ENCODE measurements around the gene OGFOD2.

Gene OGFOD2

DNA sequence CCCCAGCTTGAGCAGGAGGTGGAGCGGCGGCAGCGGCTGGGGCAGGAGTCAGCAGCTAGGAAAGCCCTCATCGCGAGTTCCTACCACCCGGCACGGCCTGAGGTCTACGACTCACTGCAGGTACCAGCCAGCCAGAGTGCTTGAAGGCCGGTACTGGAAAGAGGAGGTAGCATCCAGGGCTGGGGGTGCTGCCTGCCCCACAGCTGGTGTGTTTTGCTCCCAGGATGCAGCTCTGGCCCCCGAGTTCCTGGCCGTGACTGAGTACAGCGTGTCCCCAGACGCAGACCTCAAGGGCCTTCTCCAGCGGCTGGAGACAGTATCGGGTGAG is 1.6 kb downstream of the OGFOD2 start:
- in situ Hi-C loops (cut with MboI; ENCODE audit: low sequenced_read_pairs) = no loop called here

DNA sequence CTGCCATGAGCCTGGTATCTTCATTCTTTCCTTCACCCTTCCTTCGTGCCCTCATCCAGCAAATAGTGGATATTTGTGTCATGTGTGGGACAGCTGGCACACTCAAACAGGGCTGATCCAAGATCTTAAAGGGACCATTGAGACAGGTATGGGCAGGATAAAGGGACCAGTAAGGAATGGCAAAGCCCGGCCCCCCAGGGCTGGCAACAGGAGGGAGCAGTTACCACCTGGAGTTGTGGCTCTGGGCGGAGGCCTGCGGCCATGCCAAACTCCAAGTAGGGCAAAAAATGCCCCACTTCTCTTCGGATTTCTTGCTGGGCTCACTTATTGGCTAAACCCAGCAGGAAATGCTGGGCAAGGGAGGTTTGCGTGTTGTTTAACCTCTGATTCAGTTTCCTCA is 2.1 kb downstream of the OGFOD2 start:
- in situ Hi-C loops (cut with MboI; ENCODE audit: low sequenced_read_pairs) = no loop called here

DNA sequence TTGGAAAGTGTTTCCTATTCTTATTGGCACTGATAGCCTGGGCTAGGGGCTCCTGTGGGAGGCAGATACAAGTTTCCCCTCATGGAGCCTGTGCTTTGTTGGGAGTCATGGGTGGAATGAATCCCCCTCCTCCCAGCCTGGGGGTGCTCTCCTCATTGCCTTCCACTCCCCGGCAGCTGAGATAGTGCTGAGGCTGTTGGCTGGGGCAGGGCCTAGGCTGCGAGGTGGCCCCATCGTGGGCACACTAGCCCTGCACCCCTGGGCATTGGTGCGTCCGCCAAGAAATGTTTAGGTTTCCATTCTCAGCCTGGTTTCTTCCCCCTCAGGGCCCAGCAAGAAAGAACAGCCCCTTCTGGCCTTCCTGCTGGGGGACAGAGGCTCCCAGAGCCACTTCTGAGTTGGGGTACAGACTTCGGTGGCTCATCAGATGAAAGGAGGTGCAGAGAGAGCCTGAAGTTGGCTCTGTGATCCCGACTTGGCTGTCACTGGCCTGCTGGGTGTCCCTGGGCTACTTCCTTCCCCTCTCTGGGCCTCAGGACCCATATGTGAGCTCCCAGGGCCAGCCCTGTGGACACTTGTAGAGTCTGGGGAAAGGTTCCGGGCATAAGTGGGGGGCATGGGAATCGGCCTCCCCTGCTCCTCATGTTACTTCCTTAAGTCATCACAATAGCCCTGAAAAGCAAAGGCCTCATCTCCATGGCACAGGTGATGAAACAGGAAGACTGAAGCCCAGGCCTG is 2.8 kb downstream of the OGFOD2 start:
- in situ Hi-C loops (cut with MboI; ENCODE audit: low sequenced_read_pairs) = no loop called here

DNA sequence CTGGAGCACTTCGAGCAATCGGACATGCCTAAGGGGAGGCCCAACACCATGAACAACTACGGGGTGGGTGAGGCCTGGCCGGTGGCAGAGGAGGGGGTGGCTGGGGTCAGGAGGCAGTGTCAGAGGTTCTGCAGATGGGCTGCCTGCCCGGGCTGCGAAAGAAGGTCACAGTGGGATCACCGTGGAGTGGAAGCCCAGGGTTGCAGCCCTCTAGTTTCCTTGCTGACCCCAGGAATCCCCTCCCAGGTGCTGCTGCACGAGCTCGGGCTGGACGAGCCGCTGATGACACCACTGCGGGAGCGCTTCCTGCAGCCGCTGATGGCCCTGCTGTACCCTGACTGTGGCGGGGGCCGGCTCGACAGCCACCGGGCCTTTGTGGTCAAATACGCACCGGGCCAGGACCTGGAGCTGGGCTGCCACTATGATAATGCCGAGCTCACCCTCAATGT is 3.5 kb downstream of the OGFOD2 start:
- in situ Hi-C loops (cut with MboI; ENCODE audit: low sequenced_read_pairs) = no loop called here

DNA sequence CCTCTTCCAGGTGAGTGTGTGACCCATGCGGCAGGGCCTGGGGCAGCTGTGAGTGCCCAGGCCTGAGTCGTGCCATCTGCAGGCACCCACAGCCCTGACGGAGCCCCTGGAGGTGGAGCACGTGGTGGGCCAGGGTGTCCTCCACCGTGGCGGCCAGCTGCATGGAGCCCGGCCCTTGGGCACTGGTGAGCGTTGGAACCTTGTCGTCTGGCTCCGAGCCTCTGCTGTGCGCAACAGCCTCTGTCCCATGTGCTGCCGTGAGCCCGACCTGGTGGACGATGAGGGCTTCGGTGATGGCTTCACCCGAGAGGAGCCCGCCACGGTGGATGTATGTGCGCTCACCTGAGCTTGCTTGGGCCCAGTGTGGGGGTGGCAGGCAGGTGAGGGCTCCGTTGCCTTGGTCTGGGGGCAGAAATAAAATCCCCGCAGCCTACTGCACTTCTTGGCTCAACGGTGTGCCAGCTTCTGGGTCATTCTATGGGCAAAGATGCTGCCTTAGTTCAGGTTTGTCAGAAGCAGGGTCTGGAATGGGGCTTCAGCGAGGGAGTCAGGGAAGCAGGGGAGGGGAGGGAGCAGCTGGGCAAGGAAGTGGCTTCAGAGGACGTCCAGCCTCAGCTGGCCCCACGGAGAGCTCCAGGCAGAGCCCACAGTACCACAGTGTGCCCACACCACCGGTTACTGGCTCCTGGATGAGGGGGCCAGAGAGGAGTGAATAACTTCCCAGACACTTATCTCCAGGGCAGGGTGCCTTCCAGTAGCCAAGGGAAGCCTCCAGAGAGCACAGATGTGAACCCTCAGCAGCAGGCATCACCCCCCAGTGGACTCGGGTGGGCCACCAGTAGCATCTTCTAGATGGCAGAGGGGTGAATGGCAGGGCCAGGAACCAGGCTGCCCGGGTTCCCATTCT is 4.2 kb downstream of the OGFOD2 start:
- in situ Hi-C loops (cut with MboI; ENCODE audit: low sequenced_read_pairs) = no loop called here

DNA sequence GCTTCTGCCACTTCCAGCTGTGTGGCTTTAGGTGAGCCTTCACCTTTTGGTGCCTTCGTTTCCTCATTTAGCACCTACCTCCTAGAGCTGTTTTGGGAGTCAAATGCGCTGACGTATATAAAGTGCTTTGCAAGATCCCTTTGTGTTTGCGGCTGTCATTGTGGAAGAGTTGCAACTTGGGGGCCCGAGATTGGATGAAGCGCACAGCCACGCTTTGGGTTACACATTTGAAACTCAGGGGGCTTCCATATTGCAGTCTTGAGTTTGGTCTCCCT is 4.8 kb downstream of the OGFOD2 start:
- in situ Hi-C loops (cut with MboI; ENCODE audit: low sequenced_read_pairs) = no loop called here

DNA sequence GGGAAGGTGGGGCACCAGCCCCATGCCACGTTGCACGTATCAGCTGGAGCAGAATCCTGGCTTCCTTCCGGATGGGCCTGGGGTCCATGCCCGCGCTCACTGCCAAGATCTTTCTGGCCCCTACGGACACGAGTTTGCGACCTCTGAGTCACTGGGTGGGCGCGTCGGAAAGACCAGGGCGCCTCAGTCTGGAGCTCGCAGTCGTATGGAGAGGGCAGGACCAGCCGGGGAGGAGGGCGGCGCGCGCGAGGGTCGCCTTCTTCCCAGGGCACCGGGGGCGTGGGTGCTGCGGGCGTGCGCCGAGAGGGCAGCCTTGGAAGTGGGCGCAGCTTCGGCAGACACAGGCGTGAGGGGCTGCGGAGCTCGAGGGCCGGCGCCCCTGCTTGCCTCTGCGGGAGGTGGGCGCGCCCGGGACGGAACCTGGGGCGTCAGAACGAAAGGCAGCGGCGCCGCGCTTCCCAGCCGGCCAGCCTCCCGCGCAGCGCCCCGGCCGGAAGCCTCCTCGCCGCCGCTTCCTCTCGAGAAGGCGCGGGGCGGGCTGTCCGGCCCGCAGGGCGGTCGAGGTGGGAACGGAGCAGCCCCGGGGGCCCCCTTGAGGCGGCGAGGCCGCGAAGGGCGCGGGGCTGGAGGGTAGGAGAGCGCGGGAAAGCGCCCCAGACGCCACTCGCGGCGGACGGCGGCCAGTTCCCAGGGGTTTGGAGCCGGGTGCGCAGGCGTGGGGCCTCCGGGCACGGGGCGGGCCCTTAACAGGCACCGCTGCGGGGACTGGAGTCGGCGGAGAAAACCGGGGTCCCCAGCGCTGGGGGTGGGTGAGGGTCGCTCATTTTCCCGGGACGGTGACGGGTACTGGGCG is 5.4 kb downstream of the OGFOD2 start, which contains the start of gene ARL6IP4:
TSS of gene ARL6IP4 (plus strand) at position 499 of the 853 bp plus-strand sequence. CDS start 459 bp downstream, outside the sequence.
- in situ Hi-C loops (cut with MboI; ENCODE audit: low sequenced_read_pairs) = no loop called here

DNA sequence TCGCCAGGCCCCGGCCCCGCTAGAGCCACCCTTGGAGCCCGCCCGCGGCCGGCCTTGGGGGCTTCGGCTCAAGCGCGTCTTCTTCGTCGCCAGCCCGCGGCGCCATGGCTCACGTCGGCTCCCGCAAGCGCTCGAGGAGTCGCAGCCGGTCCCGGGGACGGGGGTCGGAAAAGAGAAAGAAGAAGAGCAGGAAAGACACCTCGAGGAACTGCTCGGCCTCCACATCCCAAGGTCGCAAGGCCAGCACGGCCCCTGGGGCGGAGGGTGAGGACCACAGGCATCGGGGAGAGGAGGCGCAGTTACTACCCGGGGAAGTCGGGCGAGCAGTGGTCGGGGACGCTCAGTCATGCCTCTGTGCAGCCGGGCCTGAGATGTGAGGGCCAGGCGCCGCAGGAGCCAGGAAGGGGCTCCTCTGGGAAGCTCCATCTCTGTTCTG is 6.0 kb downstream of the OGFOD2 start:
- in situ Hi-C loops (cut with MboI; ENCODE audit: low sequenced_read_pairs) = no loop called here

DNA sequence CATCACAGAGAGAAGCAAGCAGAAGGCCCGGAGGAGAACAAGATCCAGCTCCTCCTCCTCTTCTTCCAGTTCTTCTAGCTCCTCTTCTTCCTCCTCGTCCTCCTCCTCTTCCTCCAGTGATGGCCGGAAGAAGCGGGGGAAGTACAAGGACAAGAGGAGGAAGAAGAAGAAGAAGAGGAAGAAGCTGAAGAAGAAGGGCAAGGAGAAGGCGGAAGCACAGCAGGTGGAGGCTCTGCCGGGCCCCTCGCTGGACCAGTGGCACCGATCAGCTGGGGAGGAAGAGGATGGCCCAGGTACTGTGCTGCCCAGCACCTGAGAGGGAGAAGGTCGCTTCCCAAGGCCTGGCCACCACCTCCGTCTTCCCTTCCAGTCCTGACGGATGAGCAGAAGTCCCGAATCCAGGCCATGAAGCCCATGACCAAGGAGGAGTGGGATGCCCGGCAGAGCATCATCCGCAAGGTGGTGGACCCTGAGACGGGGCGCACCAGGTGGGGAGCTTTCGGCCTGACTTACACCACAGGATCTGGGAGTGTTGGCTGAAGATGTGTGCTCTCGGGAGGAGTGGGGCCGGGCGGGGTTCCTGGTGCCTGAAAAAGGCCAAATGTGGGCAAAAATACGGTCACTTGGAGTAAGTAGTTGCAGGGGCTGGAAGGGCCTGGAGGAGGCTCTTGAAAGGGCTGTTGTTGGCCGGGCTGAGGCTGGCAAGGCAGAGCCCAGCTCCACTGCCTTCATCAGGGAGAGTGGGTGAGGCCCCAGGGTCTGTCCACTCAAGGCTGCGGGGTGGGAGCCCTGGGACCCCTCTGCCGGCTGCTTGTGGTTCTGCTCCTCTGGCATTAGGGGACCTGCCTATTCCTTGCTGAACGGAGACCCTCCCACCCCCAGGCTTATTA is 6.8 kb downstream of the OGFOD2 start:
- in situ Hi-C loops (cut with MboI; ENCODE audit: low sequenced_read_pairs) = no loop called here

DNA sequence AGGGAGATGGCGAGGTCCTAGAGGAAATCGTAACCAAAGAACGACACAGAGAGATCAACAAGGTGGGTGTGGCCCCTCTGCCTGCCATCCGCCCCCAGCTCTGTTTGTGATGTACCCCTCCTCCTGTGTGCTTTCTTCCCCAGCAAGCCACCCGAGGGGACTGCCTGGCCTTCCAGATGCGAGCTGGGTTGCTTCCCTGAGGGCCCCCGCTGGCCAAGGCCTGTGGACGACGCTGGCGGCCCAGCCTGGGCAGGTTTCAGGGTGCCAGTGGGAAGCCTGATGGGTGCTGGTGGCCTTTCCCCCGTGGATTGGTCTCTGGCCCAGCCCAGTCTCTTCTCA is 7.4 kb downstream of the OGFOD2 start:
- in situ Hi-C loops (cut with MboI; ENCODE audit: low sequenced_read_pairs) = no loop called here

DNA sequence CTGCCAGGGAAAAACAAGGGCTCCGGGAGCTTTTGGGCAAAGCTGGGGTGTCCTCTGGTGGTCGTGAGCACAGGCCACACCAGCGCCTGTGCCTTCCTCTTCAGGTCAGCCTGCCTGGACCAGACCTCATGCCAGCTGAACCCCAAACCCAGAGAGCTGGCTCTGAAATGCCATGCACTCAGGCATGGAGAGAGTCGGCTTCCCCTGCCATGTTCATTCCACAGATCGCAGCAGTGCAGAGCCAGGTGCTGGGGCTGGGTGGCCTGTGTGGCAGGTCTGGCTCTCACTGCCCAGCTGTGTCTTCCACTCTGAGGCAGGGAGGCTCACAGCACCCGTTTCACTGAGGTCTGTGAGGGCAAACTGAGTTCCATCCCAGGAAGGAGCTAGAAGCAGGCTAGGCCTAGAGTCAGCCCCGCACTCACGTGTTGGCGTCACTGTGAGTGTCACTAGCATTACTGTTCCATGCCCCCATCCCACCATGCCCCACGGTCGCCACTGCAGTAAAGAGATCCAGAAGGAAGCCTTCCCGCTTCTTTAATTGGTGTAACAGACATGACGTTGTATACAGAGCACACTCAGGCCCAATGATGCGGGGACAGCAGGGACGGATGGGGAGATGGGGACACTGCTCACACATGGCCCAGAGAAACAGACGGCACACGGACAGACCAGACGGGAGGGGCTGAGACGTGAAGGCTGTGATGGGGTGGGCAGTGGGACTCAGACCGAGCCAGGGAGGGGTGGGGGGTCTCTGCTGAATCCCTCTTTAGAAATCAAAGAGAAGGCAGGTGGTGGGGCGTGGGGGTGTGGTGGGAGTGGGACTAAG is 8.1 kb downstream of the OGFOD2 start:
- in situ Hi-C loops (cut with MboI; ENCODE audit: low sequenced_read_pairs) = no loop called here

DNA sequence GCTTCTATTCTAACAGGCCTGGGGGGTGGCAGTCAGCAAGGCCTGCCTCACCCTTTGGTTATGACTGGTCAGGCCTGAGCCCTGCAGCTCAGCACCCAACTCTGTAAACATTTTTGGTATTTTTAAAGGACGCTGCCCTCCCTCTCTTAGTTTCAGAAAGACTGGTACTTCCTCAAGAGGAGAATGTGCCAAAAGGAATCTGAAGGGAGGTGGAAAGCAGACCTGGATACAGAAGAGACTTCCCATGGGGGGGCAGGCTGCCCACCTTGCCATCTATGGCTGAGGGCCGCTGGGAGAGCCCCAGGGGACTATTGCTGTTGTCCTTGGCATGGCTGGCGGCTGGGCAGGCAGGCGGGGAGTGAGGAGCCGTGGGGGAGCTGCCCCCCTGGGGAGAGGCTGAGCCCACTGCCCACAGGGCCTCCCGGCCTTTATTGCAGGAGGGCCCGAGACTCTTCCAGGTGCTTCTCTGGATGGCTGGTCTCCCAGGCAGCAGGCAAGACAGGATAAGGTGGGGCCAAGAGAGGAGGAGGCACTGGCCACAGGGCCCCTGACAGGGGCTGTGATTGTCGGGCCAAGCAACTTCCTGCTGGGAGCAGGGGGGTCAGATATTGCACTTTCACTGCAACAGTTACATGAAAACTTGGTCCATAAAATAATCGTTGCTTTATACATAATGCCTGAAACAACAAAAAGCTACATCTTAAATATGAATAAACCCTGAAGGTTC is 8.9 kb downstream of the OGFOD2 start:
- in situ Hi-C loops (cut with MboI; ENCODE audit: low sequenced_read_pairs) = no loop called here

DNA sequence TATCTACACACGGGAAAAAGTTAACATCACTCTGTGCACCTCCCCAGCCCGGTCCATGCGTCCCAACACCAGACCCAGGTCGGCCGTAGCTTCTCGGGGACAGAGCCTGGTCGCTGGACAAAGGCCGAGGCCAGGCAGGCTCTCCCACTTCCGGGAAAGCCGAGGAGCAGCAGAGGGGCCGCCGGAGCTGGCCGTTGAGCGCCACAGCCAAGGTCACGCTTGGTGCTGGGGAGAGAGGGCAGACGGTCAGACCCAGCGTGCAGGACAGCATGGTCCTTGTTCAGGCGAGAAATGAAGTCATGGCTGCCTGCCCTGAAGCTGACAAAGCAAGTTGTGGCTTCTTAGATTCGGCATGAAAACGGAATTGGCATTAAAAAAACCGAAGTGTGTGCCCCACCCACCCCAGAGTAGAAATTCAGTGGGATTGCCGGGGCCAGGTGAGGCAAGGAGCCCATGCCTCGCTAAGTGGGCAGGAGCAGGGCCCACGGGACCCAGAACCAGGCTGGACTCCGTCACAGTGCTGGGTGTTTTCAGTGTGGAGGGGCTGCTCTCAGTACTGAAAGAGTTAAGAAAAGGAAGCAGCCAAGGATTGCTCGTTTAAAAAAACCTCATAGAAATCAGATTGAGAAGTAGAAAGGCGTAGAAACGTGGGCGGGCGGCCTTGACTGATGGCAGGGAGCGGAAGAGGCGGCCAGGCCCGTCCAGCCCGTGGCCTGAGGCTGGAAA is 9.7 kb downstream of the OGFOD2 start:
- in situ Hi-C loops (cut with MboI; ENCODE audit: low sequenced_read_pairs) = no loop called here

DNA sequence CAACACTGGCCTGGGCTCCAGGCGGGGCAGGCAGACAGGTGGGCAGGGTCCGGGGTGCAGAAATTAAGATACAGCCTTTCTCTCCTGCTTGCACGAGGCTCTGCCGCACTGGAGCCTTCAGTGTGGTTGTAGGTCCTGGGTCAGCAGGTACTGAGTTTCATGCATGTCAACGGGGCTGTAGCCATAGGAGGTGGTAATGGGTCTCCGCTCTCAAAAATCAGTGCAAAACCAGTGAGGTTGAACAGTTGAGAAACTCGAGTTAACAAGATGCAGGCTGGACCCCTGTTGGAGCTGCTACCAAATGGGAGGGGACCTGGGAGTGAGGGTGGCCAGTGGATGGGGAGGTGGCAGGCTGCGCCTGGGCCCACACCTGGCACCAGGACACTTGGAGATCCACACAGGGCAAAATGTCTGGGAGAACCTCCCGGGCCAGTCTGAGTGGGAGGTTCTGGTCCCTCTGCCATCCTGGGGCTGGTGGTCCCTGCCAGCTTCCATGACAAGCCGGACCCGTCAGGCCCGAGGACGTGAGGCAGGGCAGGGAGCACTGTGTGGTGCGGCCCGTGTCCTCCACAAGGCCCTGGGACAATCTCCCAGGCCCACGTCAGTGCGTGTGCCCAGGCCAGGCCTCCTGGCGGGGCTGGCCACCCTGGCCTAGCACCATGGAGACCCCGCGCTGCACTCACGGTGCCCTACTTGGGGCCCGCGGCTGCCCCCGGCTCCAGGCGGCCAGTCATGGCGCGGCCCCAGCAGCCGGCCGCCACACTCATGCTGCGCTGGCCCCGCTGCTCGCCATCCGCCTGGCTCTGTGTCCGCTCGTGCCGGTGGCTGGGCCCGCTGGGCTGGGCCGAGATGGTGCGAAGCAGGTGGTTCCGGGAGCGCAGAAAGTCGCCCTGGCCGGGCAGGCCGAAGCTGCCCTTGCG is 10.6 kb downstream of the OGFOD2 start:
- in situ Hi-C loops (cut with MboI; ENCODE audit: low sequenced_read_pairs) = no loop called here

DNA sequence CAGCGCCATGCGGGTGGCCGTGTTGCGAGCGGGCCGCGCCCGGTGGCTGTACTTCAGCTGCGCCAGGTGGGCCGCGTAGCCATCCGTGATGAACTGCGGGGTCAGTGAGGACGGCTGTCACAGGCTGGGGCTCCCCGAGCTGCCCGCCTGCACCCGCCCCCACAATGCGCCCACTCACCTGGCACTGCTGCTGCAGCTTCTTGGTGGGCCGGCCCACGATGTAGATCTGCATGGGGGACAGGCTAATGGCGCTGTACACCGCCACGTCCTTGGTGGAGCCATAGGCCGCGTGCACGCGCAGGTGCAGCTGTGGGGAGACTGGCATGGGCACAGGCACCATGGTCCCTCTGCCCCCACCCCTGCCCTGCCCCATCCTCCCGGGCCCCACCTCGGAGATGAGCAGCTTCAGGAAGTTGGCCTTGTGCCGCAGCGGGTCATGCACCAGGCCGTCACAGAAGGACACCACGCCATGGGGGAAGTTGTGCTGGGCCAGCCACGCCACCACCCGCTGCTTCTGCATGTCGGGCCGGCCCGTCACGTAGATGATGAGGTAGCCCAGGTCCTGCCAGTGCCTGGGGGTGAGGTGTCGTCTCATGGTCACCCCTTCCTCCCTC is 11.3 kb downstream of the OGFOD2 start:
- in situ Hi-C loops (cut with MboI; ENCODE audit: low sequenced_read_pairs) = no loop called here

DNA sequence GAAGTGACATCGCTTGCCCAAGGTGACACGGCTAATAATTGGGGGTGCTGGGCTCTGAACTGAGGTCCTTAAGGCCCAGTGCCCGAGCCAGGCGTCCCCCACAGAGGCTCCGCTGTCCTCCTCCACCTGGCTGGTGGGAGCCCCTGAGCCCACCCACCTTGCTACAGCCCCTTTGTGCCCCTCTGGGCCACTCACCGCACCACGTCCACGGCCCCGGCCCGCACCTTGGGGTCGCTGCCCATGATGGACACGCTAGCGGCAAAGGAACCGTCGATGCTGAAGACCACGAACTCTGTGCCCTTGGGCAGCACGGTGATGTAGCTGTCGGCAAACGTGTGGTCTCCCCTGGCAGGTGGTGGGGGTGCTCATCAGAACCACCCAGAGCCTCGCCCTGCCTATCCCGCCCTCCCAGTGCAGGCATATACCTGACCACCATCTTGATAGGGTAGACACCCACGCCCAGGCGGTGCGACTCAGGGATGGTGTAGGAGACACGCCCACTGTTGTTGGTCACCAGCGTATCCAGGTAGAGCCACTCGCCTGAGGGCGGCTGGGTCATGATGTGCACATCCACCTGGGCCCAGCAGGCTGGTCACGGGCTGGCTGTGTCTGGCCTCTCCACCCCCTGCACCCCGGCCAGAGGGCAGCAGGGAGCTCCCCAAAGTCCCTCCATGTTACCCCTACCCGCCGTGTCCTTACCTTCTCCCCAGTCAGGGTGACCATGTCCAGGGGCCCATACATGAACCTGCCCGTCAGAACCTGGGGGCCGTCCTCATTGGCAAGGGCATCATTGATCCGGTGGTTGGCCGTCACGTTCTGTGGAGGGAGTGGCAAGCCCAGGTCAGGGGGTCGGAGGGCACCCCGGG is 12.3 kb downstream of the OGFOD2 start:
- in situ Hi-C loops (cut with MboI; ENCODE audit: low sequenced_read_pairs) = no loop called here

All from hTERT RPE-1 (cell line).